NCI-H2196 (cell line): ENCODE results near the gene KLHL41.
"Not testable (repeated sequence)": the region's sequence is repeated elsewhere in the genome, so short reads cannot be mapped to it uniquely, and the experiment has no call there.

Experiments
- DNase-seq: peaks from one replicate; lab custom pipeline; 2025; ENCODE audit not compliant: unreplicated experiment; lab: John Stamatoyannopoulos, UW

The KLHL41 gene

GRCh38 chr2:169509955-169510354, 453 bp downstream of the KLHL41 start:
- no peak for DNase-seq

GRCh38 chr2:169510496-169510895, 994 bp downstream of the KLHL41 start:
- no peak for DNase-seq

- no peak for DNase-seq
Measured at GRCh38 chr2:169511818-169512217, 2.3 kb downstream of the KLHL41 start.

- DNase-seq: no peak
Measured at GRCh38 chr2:169512525-169512924, 3.0 kb downstream of the KLHL41 start.

GRCh38 chr2:169513094-169513493, 3.6 kb downstream of the KLHL41 start:
- DNase-seq: no peak

- DNase-seq: no peak
Measured at GRCh38 chr2:169513926-169514325, 4.4 kb downstream of the KLHL41 start.

- not testable (repeated sequence) for DNase-seq
Measured at GRCh38 chr2:169514758-169515157, 5.3 kb downstream of the KLHL41 start.

- DNase-seq: not testable (repeated sequence)
Measured at GRCh38 chr2:169516488-169516995, 7.0 kb downstream of the KLHL41 start.

- no peak for DNase-seq
Measured at GRCh38 chr2:169520896-169521295, 11.4 kb downstream of the KLHL41 start.

- DNase-seq: no peak
Measured at GRCh38 chr2:169523681-169524080, 14.2 kb downstream of the KLHL41 start.

- DNase-seq: no peak
Measured at GRCh38 chr2:169525434-169525833, 15.9 kb downstream of the KLHL41 start.

GRCh38 chr2:169526451-169526850, 16.9 kb downstream of the KLHL41 start:
- DNase-seq: no peak

- DNase-seq: peak; percentile 65
Measured at GRCh38 chr2:169528271-169528701, 18.8 kb downstream of the KLHL41 start.

GRCh38 chr2:169539460-169539859, 30.0 kb downstream of the KLHL41 start:
- not testable (repeated sequence) for DNase-seq

- DNase-seq: no peak
Measured at GRCh38 chr2:169540146-169540545, 30.6 kb downstream of the KLHL41 start.

GRCh38 chr2:169542433-169542832, 32.9 kb downstream of the KLHL41 start:
- no peak for DNase-seq

GRCh38 chr2:169546756-169547155, 37.3 kb downstream of the KLHL41 start:
- DNase-seq: no peak

- DNase-seq: no peak
Measured at GRCh38 chr2:169561364-169561763, 51.9 kb downstream of the KLHL41 start.

- DNase-seq: not testable (repeated sequence)
Measured at GRCh38 chr2:169562084-169562483, 52.6 kb downstream of the KLHL41 start.

GRCh38 chr2:169562519-169562918, 53.0 kb downstream of the KLHL41 start:
- DNase-seq: no peak

- no peak for DNase-seq
Measured at GRCh38 chr2:169565686-169566085, 56.2 kb downstream of the KLHL41 start.

GRCh38 chr2:169569948-169570347, 60.4 kb downstream of the KLHL41 start:
- no peak for DNase-seq

- DNase-seq: not testable (repeated sequence)
Measured at GRCh38 chr2:169570752-169571151, 61.2 kb downstream of the KLHL41 start.
